A549 (cell line): Measurements from ENCODE around the gene HLCS. TPM values are rescaled to one million over a fixed set of nuclear protein-coding genes. Genes with fewer than 3 reads are reported as not detected.

Experiments used
- ATAC-seq, 2 experiments: fragments of 200-7000 bp in 1 of 2; fragments of >200 bp in 1 of 2; cut with Nextera tagmentation in 1 of 2; cut with Tn5 transposase in 1 of 2; 3 replicates each; pipeline versions ENCODE4 v1.8.0 to v1.9.1; 2018 to 2020; ENCODE audit warnings: mild to moderate bottlenecking in 1 of 2, moderate library complexity in 1 of 2
- CTCF ChIA-PET: fragments of 300-600 bp; sonication (Branson Sonifier 250); formaldehyde crosslinking; extraction: SDS; loops from one replicate; lab custom pipeline; 2021; ENCODE audit warnings: antibody characterized with exemption, inconsistent platforms; lab: Yijun Ruan, JAX
- POLR2A ChIA-PET: fragments of 350-600 bp; formaldehyde crosslinking; extraction: SDS; loops from one replicate; lab custom pipeline; 2021; ENCODE audit warnings: antibody characterized with exemption, inconsistent platforms; lab: Yijun Ruan, JAX
- DNase-seq, 2 experiments: peaks; one replicate each; pipeline versions ENCODE4 v3.0.0 to v3.0.0-alpha.2; 2011 to 2016; ENCODE audit warnings: low read depth in 1 of 2, low spot score in 1 of 2
- FAIRE-seq: peaks from 2 replicates; lab custom pipeline; 2011; peaks lifted over from hg19 to GRCh38; lab: Jason Lieb, UNC
- H3K27ac ChIP-seq, 2 experiments: fragments of >200 bp; sonication (Bioruptor Twin); formaldehyde crosslinking; 3 replicates each; pipeline ENCODE4 v1.5.1; 2016 to 2017
- H3K4me1 ChIP-seq: fragments of >200 bp; sonication (Bioruptor Twin); formaldehyde crosslinking; 3 replicates; pipeline ENCODE4 v1.6.1; 2016
- H3K4me2 ChIP-seq: fragments of >200 bp; sonication (Bioruptor Twin); formaldehyde crosslinking; 3 replicates; pipeline ENCODE4 v1.6.1; 2016
- H3K4me3 ChIP-seq: fragments of >200 bp; sonication (Bioruptor Twin); formaldehyde crosslinking; 3 replicates; pipeline ENCODE4 v1.5.1; 2016
- H3K9me3 ChIP-seq: fragments of >200 bp; sonication (Bioruptor Twin); formaldehyde crosslinking; 3 replicates; pipeline ENCODE4 v1.6.1; 2016
- ATOH8 ChIP-seq: fragments of 250-450 bp; sonication (Bioruptor Pico); IDR thresholded peaks from 2 replicates; pipeline ENCODE4 v1.5.0; 2020; ENCODE audit warnings: low read depth, mild to moderate bottlenecking, moderate library complexity
- CEBPB ChIP-seq, 2 experiments: fragments of >200 bp in 1 of 2; sonication (Bioruptor Twin) in 1 of 2; formaldehyde crosslinking in 1 of 2; IDR thresholded peaks; 2 replicates each; pipeline ENCODE4 v1.6.1; 2012 to 2016
- CHD4 ChIP-seq: fragments of 200-600 bp; sonication (generic); IDR thresholded peaks from 2 replicates; pipeline ENCODE4 v1.6.1; 2016; ENCODE audit warnings: antibody characterized with exemption, mild to moderate bottlenecking, borderline replicate concordance
- EHMT2 ChIP-seq: fragments of 200-600 bp; sonication (generic); IDR thresholded peaks from 2 replicates; pipeline ENCODE4 v1.6.1; 2016; ENCODE audit warnings: antibody characterized with exemption, low read depth, mild to moderate bottlenecking, moderate library complexity
- ELK1 ChIP-seq: fragments of 150-350 bp; IDR thresholded peaks from 2 replicates; pipeline ENCODE4 v1.6.1; 2014; ENCODE audit warnings: low read depth, mild to moderate bottlenecking, low read length
- HDAC2 ChIP-seq: fragments of 200-600 bp; sonication (generic); IDR thresholded peaks from 2 replicates; pipeline ENCODE4 v1.6.1; 2016
- HES2 ChIP-seq: fragments of >200 bp; sonication (Bioruptor Twin); formaldehyde crosslinking; IDR thresholded peaks from 2 replicates; pipeline ENCODE4 v1.6.1; 2016
- HEYL ChIP-seq: fragments of 250-450 bp; sonication (Bioruptor Pico); IDR thresholded peaks from 2 replicates; pipeline ENCODE4 v1.8.0; 2021; ENCODE audit warnings: mild to moderate bottlenecking, moderate library complexity
- HOXA7 ChIP-seq: fragments of 250-450 bp; sonication (Bioruptor Pico); IDR thresholded peaks from 2 replicates; pipeline ENCODE4 v1.5.0; 2020; ENCODE audit warnings: mild to moderate bottlenecking, moderate library complexity
- JUN ChIP-seq, 2 experiments: fragments of >200 bp; sonication (Bioruptor Twin); formaldehyde crosslinking; IDR thresholded peaks; 2 replicates in 1 of 2; 3 replicates in 1 of 2; pipeline ENCODE4 v1.6.1; 2016 to 2017
- JUNB ChIP-seq: fragments of >200 bp; sonication (Bioruptor Twin); formaldehyde crosslinking; IDR thresholded peaks from 2 replicates; pipeline ENCODE4 v1.6.1; 2016
- KDM1A ChIP-seq: fragments of 200-600 bp; sonication (generic); IDR thresholded peaks from 2 replicates; pipeline ENCODE4 v1.6.1; 2016; ENCODE audit warnings: low read depth, mild to moderate bottlenecking
- NFE2L2 ChIP-seq: fragments of 150-350 bp; conservative IDR thresholded peaks from 2 replicates; pipeline ENCODE4 v1.6.1; 2014; ENCODE audit warnings: low read length
- NPAS2 ChIP-seq: fragments of 250-450 bp; sonication (Bioruptor Pico); IDR thresholded peaks from 2 replicates; pipeline ENCODE4 v1.8.0; 2022; ENCODE audit warnings: mild to moderate bottlenecking, moderate library complexity, borderline replicate concordance
- NR3C1 ChIP-seq: fragments of >200 bp; sonication (Bioruptor Twin); formaldehyde crosslinking; IDR thresholded peaks from 3 replicates; pipeline ENCODE4 v1.6.1; 2017
- PHF8 ChIP-seq: fragments of 200-600 bp; sonication (generic); IDR thresholded peaks from 2 replicates; pipeline ENCODE4 v1.6.1; 2016; ENCODE audit warnings: low read depth, mild to moderate bottlenecking, antibody characterized with exemption, moderate library complexity, borderline replicate concordance
- POLR2AphosphoS2 ChIP-seq: conservative IDR thresholded peaks from 2 replicates; pipeline ENCODE4 v1.6.1; 2012; ENCODE audit warnings: low read length, improper control_type of control experiment, inconsistent platforms
- RAD21 ChIP-seq, 2 experiments: fragments of >200 bp in 1 of 2; sonication (Bioruptor Twin) in 1 of 2; formaldehyde crosslinking in 1 of 2; IDR thresholded peaks in 1 of 2; conservative IDR thresholded peaks in 1 of 2; 2 replicates in 1 of 2; 3 replicates in 1 of 2; pipeline ENCODE4 v1.6.1; 2012 to 2018; ENCODE audit warnings: inconsistent platforms in 1 of 2
- RCOR1 ChIP-seq: fragments of 150-350 bp; IDR thresholded peaks from 2 replicates; pipeline ENCODE4 v1.6.1; 2014; ENCODE audit warnings: antibody characterized with exemption, low read length, low read depth
- RFX5 ChIP-seq: fragments of 450-650 bp; IDR thresholded peaks from 2 replicates; pipeline ENCODE4 v1.7.1; 2014; ENCODE audit warnings: antibody characterized with exemption, mild to moderate bottlenecking, moderate library complexity
- SMC3 ChIP-seq: fragments of >200 bp; sonication (Bioruptor Twin); formaldehyde crosslinking; IDR thresholded peaks from 3 replicates; pipeline ENCODE4 v1.6.1; 2018; ENCODE audit warnings: inconsistent platforms
- SREBF2 ChIP-seq: fragments of 450-650 bp; IDR thresholded peaks from 2 replicates; pipeline ENCODE4 v1.6.1; 2014; ENCODE audit warnings: mild to moderate bottlenecking, moderate library complexity
- TFCP2L1 ChIP-seq: fragments of 250-450 bp; sonication (Bioruptor Pico); IDR thresholded peaks from 2 replicates; pipeline ENCODE4 v1.5.0; 2021; ENCODE audit warnings: mild to moderate bottlenecking
- ZNF302 ChIP-seq: fragments of 250-450 bp; sonication (Bioruptor Pico); IDR thresholded peaks from 2 replicates; pipeline ENCODE4 v1.9.0; 2021; ENCODE audit warnings: inconsistent platforms, mild to moderate bottlenecking, moderate library complexity
- WGBS: methylation state at CpG from one replicate; pipeline ENCODE4 v1.1.6; 2017; ENCODE audit errors: missing lambda C conversion rate; 5-methylcytosine and 5-hydroxymethylcytosine counted together
- polyA plus RNA-seq, 4 experiments: library from polyadenylated mRNA; depleted of rRNA in 3 of 4; stranded (reverse); fragments of >200 nt; fragmentation: RNase III in 1 of 4; extraction: RNeasy Plus Mini Kit Qiagen cat#74134 plus additional on column Dnase treatment in 1 of 4; gene quantifications; 2 replicates in 3 of 4; 3 replicates in 1 of 4; pipeline ENCODE4 v1.2.3, GENCODE V29; 2011 to 2017
- TF ChIP-seq, protein P1 (sequence below): fragments of 450-650 bp; IDR thresholded peaks from 2 replicates; pipeline ENCODE4 v1.6.1; 2014; ENCODE audit warnings: antibody characterized with exemption
- TF ChIP-seq, protein P2 (sequence below): IDR thresholded peaks from 2 replicates; pipeline ENCODE4 v1.6.1; 2012
- TF ChIP-seq, protein P3 (sequence below): IDR thresholded peaks from 2 replicates; pipeline ENCODE4 v1.6.1; 2012; ENCODE audit warnings: low read depth, borderline replicate concordance
- TF ChIP-seq, protein P4 (sequence below): fragments of >200 bp; sonication (Bioruptor Twin); formaldehyde crosslinking; IDR thresholded peaks from 3 replicates; pipeline ENCODE4 v1.6.1; 2016

Gene HLCS
- polyA plus RNA-seq, 2 of the 4 experiments (the other 2 are of a cell fraction), result 8.4 to 24.3 TPM

DNA sequence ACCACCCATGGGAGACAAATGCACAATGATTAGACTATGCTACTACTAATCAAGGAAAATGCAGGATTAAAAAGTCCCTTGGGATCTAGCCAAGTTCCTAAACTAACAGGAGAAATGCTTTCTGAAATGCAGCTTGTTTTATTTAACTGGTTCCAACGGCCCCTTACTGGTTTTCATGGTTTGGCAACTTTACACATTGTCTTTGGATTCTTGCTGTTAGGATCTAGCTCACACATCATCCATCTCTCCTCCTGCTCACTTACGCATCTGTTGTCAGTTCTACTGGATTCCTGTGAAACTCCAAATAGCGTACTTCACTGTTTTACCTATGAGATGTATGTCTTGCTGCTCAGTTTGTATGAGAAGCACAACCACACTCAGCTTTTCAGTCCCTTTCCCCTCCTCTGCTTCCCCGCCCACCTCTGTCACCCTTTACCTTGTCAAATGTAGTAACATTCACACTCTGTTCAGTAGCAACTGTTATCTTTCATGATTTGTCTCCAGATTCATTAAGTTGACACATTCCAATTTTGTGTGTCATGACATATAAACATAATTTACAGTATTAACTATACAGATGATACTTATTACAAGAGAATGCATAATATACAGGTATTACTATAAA lies 137.5 kb downstream of the HLCS start:
- H3K4me1 ChIP-seq, result no peaks in the 10 kb centered on the region
- CTCF ChIA-PET, result no interaction called here
- POLR2A ChIA-PET, result no interaction called here
- TF ChIP-seq HES2, result no peak
- no peak for TF ChIP-seq EHMT2
- no peak for TF ChIP-seq ZNF302 (CRISPR knock-in tag)
- no peak for TF ChIP-seq NPAS2
- no peak overlapping the region for H3K4me3 ChIP-seq
- 0 out of 6 replicates have a peak overlapping the region, but pooled peaks of 1 of the 2 experiments have one; percentile 4 for H3K27ac ChIP-seq
- 78% methylated on average over 4 of the region's 4 CpGs for WGBS
- H3K9me3 ChIP-seq, result no peaks in the 10 kb centered on the region
- DNase-seq (no peak), ATAC-seq (no peak), FAIRE-seq (no peak)
- H3K4me2 ChIP-seq, result no peak overlapping the region

DNA sequence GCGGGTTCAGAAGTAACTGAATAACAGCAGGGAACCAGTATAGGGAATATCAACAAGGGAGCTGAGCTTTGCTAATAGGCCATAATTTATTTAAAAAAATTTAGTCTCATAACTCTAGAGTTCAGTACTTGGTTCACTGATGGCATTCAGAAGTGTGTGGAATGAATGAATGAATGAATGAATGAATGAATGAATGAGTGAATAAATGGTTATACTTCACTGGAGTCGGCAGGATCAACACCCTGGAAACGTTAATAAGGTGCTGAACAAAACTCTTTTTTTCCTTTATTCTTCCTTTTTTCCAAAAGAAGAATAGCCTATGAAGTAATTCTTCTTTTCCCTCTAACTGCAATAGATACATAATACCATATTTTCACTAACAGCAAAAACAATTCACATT lies 138.3 kb downstream of the HLCS start:
- CTCF ChIA-PET, result no interaction called here
- Histone ChIP-seq H3K4me1 (no peaks in the 10 kb centered on the region), H3K4me3 (no peak overlapping the region), H3K4me2 (no peak overlapping the region)
- WGBS, result 82% methylated on average over 3 of the region's 3 CpGs
- FAIRE-seq, result no peak
- DNase-seq, result no peak
- POLR2A ChIA-PET, result no interaction called here
- no peak for TF ChIP-seq TFCP2L1 (CRISPR knock-in tag)
- TF ChIP-seq NR3C1, result no peak
- TF ChIP-seq, protein P1, sequence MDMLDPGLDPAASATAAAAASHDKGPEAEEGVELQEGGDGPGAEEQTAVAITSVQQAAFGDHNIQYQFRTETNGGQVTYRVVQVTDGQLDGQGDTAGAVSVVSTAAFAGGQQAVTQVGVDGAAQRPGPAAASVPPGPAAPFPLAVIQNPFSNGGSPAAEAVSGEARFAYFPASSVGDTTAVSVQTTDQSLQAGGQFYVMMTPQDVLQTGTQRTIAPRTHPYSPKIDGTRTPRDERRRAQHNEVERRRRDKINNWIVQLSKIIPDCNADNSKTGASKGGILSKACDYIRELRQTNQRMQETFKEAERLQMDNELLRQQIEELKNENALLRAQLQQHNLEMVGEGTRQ, result no peak
- TF ChIP-seq HEYL, result no peak
- TF ChIP-seq KDM1A, result no peak
- TF ChIP-seq, protein P2, sequence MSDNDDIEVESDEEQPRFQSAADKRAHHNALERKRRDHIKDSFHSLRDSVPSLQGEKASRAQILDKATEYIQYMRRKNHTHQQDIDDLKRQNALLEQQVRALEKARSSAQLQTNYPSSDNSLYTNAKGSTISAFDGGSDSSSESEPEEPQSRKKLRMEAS, result no peak
- no peak for TF ChIP-seq RFX5
- TF ChIP-seq POLR2AphosphoS2, result no peak
- TF ChIP-seq SMC3, result no peak
- TF ChIP-seq HDAC2, result no peak
- TF ChIP-seq HES2, result no peak
- TF ChIP-seq JUN (IDR thresholded peaks at IDR 0.05), result no peak
- TF ChIP-seq, all 56 proteins: peak for 0
- Histone ChIP-seq H3K9me3 (no peaks in the 10 kb centered on the region), H3K27ac (no peak overlapping the region)
- ATAC-seq, result no peak

DNA sequence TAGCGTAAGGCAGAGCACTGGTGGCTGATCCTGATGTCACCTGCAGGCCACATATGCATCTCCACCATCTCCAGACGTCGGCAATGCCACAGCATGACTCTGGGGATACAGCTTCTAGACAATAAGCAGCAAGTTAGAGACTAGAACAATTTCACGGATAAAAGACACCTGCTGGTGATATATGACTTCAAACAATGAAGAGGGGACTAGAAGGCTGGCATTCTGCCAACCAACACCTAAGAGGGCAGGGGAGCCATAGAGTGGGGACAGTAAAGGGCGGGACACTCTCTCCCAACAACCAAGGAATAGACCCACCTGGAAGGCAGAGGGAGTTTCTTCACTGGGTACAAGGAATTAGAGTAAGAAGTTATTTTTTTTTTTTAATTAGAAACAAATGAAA lies 140.8 kb downstream of the HLCS start:
- WGBS, result 93% methylated on average over 5 of the region's 5 CpGs
- H3K27ac ChIP-seq, result no peak overlapping the region
- DNase-seq (no peak), FAIRE-seq (no peak), ATAC-seq (no peak)
- POLR2A ChIA-PET, result no interaction called here
- no peak overlapping the region for H3K4me3 ChIP-seq
- H3K9me3 ChIP-seq, result no peaks in the 10 kb centered on the region
- CTCF ChIA-PET, result interaction anchor here (0.5 kb wide), 1 partner anchor 30 kb away, joined by 3 read pairs; no protein-coding TSS in a partner anchor
- no peak overlapping the region for H3K4me2 ChIP-seq
- H3K4me1 ChIP-seq, result no peaks in the 10 kb centered on the region
- TF ChIP-seq ATOH8, result no peak
- TF ChIP-seq ELK1, result no peak
- no peak for TF ChIP-seq CEBPB (IDR thresholded peaks at IDR 0.05)
- TF ChIP-seq HOXA7 (CRISPR knock-in tag), result no peak
- no peak for TF ChIP-seq EHMT2
- TF ChIP-seq, protein P3, sequence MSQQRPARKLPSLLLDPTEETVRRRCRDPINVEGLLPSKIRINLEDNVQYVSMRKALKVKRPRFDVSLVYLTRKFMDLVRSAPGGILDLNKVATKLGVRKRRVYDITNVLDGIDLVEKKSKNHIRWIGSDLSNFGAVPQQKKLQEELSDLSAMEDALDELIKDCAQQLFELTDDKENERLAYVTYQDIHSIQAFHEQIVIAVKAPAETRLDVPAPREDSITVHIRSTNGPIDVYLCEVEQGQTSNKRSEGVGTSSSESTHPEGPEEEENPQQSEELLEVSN, result no peak
- no peak for TF ChIP-seq TFCP2L1 (CRISPR knock-in tag)
- TF ChIP-seq RCOR1, result no peak
- TF ChIP-seq, protein P4, sequence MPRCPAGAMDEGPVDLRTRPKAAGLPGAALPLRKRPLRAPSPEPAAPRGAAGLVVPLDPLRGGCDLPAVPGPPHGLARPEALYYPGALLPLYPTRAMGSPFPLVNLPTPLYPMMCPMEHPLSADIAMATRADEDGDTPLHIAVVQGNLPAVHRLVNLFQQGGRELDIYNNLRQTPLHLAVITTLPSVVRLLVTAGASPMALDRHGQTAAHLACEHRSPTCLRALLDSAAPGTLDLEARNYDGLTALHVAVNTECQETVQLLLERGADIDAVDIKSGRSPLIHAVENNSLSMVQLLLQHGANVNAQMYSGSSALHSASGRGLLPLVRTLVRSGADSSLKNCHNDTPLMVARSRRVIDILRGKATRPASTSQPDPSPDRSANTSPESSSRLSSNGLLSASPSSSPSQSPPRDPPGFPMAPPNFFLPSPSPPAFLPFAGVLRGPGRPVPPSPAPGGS, result no peak
- no peak for TF ChIP-seq SREBF2
- TF ChIP-seq JUNB, result no peak
- TF ChIP-seq CHD4, result no peak
- TF ChIP-seq SMC3, result no peak
- TF ChIP-seq ZNF302 (CRISPR knock-in tag), result no peak
- TF ChIP-seq NFE2L2, result no peak
- no peak for TF ChIP-seq RAD21 (conservative IDR thresholded peaks at IDR 0.05 in 1 of 2, IDR thresholded peaks at IDR 0.05 in 1 of 2)
- no peak for TF ChIP-seq RFX5
- TF ChIP-seq KDM1A, result no peak
- TF ChIP-seq PHF8, result no peak
